WTC11 (cell line): Measurements from ENCODE around the gene ZNF480. TPM values are rescaled to one million over a fixed set of nuclear protein-coding genes. Genes with fewer than 3 reads are reported as not detected.

Experiments
- ATAC-seq: fragments of 200-7000 bp; cut with Tn5 transposase; 2 replicates; pipeline ENCODE4 v1.10.0; 2021; ENCODE audit warnings: mild to moderate bottlenecking, moderate library complexity
- CTCF ChIA-PET: fragments of 300-600 bp; sonication (Branson Sonifier 250); formaldehyde crosslinking; loops from one replicate; lab custom pipeline; 2021; ENCODE audit warnings: antibody characterized with exemption; lab: Charles Lee
- POLR2A ChIA-PET: fragments of 350-600 bp; sonication (Branson Sonifier 250); formaldehyde crosslinking; loops from one replicate; lab custom pipeline; 2021; ENCODE audit warnings: antibody characterized with exemption; lab: Charles Lee
- DNase-seq: peaks from one replicate; pipeline ENCODE4 v3.0.0; 2021; ENCODE audit warnings: low spot score
- H3K27ac Mint-ChIP-seq: 2 replicates; pipeline ENCODE4 v1.8.0; 2021; ENCODE audit warnings: mixed read lengths
- H3K27me3 Mint-ChIP-seq: 2 replicates; pipeline ENCODE4 v1.8.0; 2021; ENCODE audit warnings: low read depth, mild to moderate bottlenecking, moderate library complexity, mixed read lengths
- H3K36me3 Mint-ChIP-seq: 2 replicates; pipeline ENCODE4 v1.8.0; 2021; ENCODE audit warnings: mixed read lengths
- H3K4me1 Mint-ChIP-seq: 2 replicates; pipeline ENCODE4 v1.8.0; 2022; ENCODE audit warnings: mixed read lengths
- H3K4me3 Mint-ChIP-seq: 2 replicates; pipeline ENCODE4 v1.8.0; 2021; ENCODE audit warnings: mild to moderate bottlenecking, moderate library complexity, mixed read lengths
- H3K9me3 Mint-ChIP-seq: 2 replicates; pipeline ENCODE4 v1.8.0; 2021; ENCODE audit warnings: mixed read lengths
- ATF2 ChIP-seq: sonication (generic); formaldehyde crosslinking; IDR thresholded peaks from 2 replicates; pipeline ENCODE4 v1.8.1; 2022; ENCODE audit warnings: low read depth, missing genetic modification reagents, borderline replicate concordance
- CREM ChIP-seq: sonication (generic); formaldehyde crosslinking; IDR thresholded peaks from 2 replicates; pipeline ENCODE4 v1.8.1; 2022; ENCODE audit warnings: mild to moderate bottlenecking, missing genetic modification reagents, moderate library complexity
- E2F1 ChIP-seq: sonication (generic); formaldehyde crosslinking; IDR thresholded peaks from 2 replicates; pipeline ENCODE4 v1.8.0; 2022; ENCODE audit warnings: mild to moderate bottlenecking, missing genetic modification reagents
- E2F4 ChIP-seq: sonication (generic); formaldehyde crosslinking; IDR thresholded peaks from 2 replicates; pipeline ENCODE4 v1.8.1; 2022; ENCODE audit warnings: low read depth, mild to moderate bottlenecking, moderate library complexity, missing genetic modification reagents, borderline replicate concordance
- EMX1 ChIP-seq: fragments of 250-450 bp; sonication (Bioruptor Pico); IDR thresholded peaks from 2 replicates; pipeline ENCODE4 v1.8.0; 2021; ENCODE audit warnings: mild to moderate bottlenecking
- ERG ChIP-seq: fragments of 250-450 bp; sonication (Bioruptor Pico); IDR thresholded peaks from 2 replicates; pipeline ENCODE4 v1.8.0; 2021; ENCODE audit warnings: mild to moderate bottlenecking
- ESRRA ChIP-seq: sonication (generic); formaldehyde crosslinking; IDR thresholded peaks from 2 replicates; pipeline ENCODE4 v1.8.1; 2022; ENCODE audit warnings: mild to moderate bottlenecking, missing genetic modification reagents, borderline replicate concordance
- ETV6 ChIP-seq: sonication (generic); formaldehyde crosslinking; IDR thresholded peaks from 2 replicates; pipeline ENCODE4 v1.8.1; 2022; ENCODE audit warnings: mild to moderate bottlenecking, missing genetic modification reagents
- GRHL2 ChIP-seq: fragments of 250-450 bp; sonication (Bioruptor Pico); IDR thresholded peaks from 2 replicates; pipeline ENCODE4 v1.8.0; 2022; ENCODE audit warnings: mild to moderate bottlenecking, moderate library complexity; ENCODE audit not compliant: insufficient replicate concordance, severe bottlenecking
- HMGA2 ChIP-seq: fragments of 250-450 bp; sonication (Bioruptor Pico); IDR thresholded peaks from 2 replicates; pipeline ENCODE4 v1.4.0; 2021; ENCODE audit warnings: mild to moderate bottlenecking, moderate library complexity
- IRF2 ChIP-seq: sonication (generic); formaldehyde crosslinking; IDR thresholded peaks from 2 replicates; pipeline ENCODE4 v1.8.0; 2022; ENCODE audit warnings: low read depth, missing genetic modification reagents, borderline replicate concordance
- NFE2L1 ChIP-seq: sonication (generic); formaldehyde crosslinking; IDR thresholded peaks from 2 replicates; pipeline ENCODE4 v1.8.1; 2023; ENCODE audit warnings: missing genetic modification reagents
- NFYB ChIP-seq: sonication (generic); formaldehyde crosslinking; conservative IDR thresholded peaks from 2 replicates; pipeline ENCODE4 v1.8.0; 2022; ENCODE audit warnings: low read depth, missing genetic modification reagents
- OVOL2 ChIP-seq: fragments of 250-450 bp; sonication (Bioruptor Pico); IDR thresholded peaks from 2 replicates; pipeline ENCODE4 v1.9.0; 2021; ENCODE audit warnings: mild to moderate bottlenecking, borderline replicate concordance
- PREB ChIP-seq: sonication (generic); formaldehyde crosslinking; IDR thresholded peaks from 2 replicates; pipeline ENCODE4 v1.8.1; 2022; ENCODE audit warnings: mild to moderate bottlenecking, missing genetic modification reagents, moderate library complexity, borderline replicate concordance
- PRRX2 ChIP-seq: fragments of 250-450 bp; sonication (Bioruptor Pico); IDR thresholded peaks from 2 replicates; pipeline ENCODE4 v1.8.0; 2021; ENCODE audit warnings: mild to moderate bottlenecking
- RORB ChIP-seq: fragments of 250-450 bp; sonication (Bioruptor Pico); IDR thresholded peaks from 2 replicates; pipeline ENCODE4 v1.9.0; 2021; ENCODE audit warnings: mild to moderate bottlenecking
- TCF7 ChIP-seq: sonication (generic); formaldehyde crosslinking; IDR thresholded peaks from 2 replicates; pipeline ENCODE4 v1.8.0; 2022; ENCODE audit warnings: mild to moderate bottlenecking, low read depth, missing genetic modification reagents, moderate library complexity
- ZNF263 ChIP-seq: sonication (generic); formaldehyde crosslinking; IDR thresholded peaks from 2 replicates; pipeline ENCODE4 v1.8.1; 2022; ENCODE audit warnings: low read depth, mild to moderate bottlenecking, moderate library complexity, missing genetic modification reagents
- ZNF317 ChIP-seq: sonication (generic); formaldehyde crosslinking; IDR thresholded peaks from 2 replicates; pipeline ENCODE4 v1.8.1; 2023; ENCODE audit warnings: low read depth, mild to moderate bottlenecking, moderate library complexity, missing genetic modification reagents, borderline replicate concordance
- ZNF416 ChIP-seq: fragments of 250-450 bp; sonication (Bioruptor Pico); IDR thresholded peaks from 2 replicates; pipeline ENCODE4 v1.9.0; 2021; ENCODE audit warnings: mild to moderate bottlenecking, inconsistent platforms
- ZNF423 ChIP-seq: fragments of 250-450 bp; sonication (Bioruptor Pico); IDR thresholded peaks from 2 replicates; pipeline ENCODE4 v2.1.2; 2022; ENCODE audit warnings: mild to moderate bottlenecking, moderate library complexity
- ZNF425 ChIP-seq: fragments of 250-450 bp; sonication (Bioruptor Pico); conservative IDR thresholded peaks from 2 replicates; pipeline ENCODE4 v1.9.0; 2021; ENCODE audit warnings: mild to moderate bottlenecking
- ZNF532 ChIP-seq: fragments of 250-450 bp; sonication (Bioruptor Pico); IDR thresholded peaks from 2 replicates; pipeline ENCODE4 v1.9.0; 2021; ENCODE audit warnings: mild to moderate bottlenecking, borderline replicate concordance
- ZNF671 ChIP-seq: fragments of 250-450 bp; sonication (Bioruptor Pico); IDR thresholded peaks from 2 replicates; pipeline ENCODE4 v1.8.0; 2021; ENCODE audit warnings: mild to moderate bottlenecking
- total RNA-seq: library from RNA; stranded (reverse); gene quantifications from 3 replicates; pipeline ENCODE4 v1.2.3, GENCODE V29; 2021

Gene ZNF480
- total RNA-seq, 1 experiment from 2014 or later = 36.0 TPM

GRCh38 chr19:52286256-52286655 is 10.7 kb upstream of the ZNF480 start:
- ATAC-seq (no peak), DNase-seq (no peak)
- Mint-ChIP-seq H3K27ac (no peak overlapping the region), H3K4me3 (no peak overlapping the region), H3K4me1 (no peaks in the 10 kb centered on the region), H3K27me3 (no peaks in the 10 kb centered on the region), H3K36me3 (peaks cover 74% of the 10 kb centered on the region), H3K9me3 (peaks cover 3% of the 10 kb centered on the region)
- POLR2A ChIA-PET = no interaction called here
- CTCF ChIA-PET = interaction anchor here (0.7 kb wide), 1 partner anchor 58 kb away, joined by 3 read pairs; no protein-coding TSS in a partner anchor
- TF ChIP-seq HMGA2 (CRISPR knock-in tag) = no peak
- TF ChIP-seq CREM (CRISPR knock-in tag) = no peak
- no peak for TF ChIP-seq OVOL2 (CRISPR knock-in tag)
- no peak for TF ChIP-seq EMX1 (CRISPR knock-in tag)
- no peak for TF ChIP-seq ZNF416 (CRISPR knock-in tag)
- TF ChIP-seq ERG (CRISPR knock-in tag) = no peak
- TF ChIP-seq TCF7 = no peak
- TF ChIP-seq ZNF532 (CRISPR knock-in tag) = no peak
- no peak for TF ChIP-seq RORB (CRISPR knock-in tag)
- no peak for TF ChIP-seq ETV6 (CRISPR knock-in tag)
- no peak for TF ChIP-seq ZNF263
- TF ChIP-seq ZNF671 = no peak
- TF ChIP-seq NFE2L1 (CRISPR knock-in tag) = no peak
- TF ChIP-seq E2F1 (CRISPR knock-in tag) = no peak
- no peak for TF ChIP-seq PRRX2 (CRISPR knock-in tag)
- TF ChIP-seq PREB = no peak
- no peak for TF ChIP-seq ZNF423 (CRISPR knock-in tag)
- no peak for TF ChIP-seq GRHL2 (CRISPR knock-in tag)
- TF ChIP-seq NFYB (CRISPR knock-in tag) = no peak
- TF ChIP-seq ESRRA (CRISPR knock-in tag) = no peak

- DNase-seq (no peak), ATAC-seq (no peak)
- POLR2A ChIA-PET = no interaction called here
- CTCF ChIA-PET = no interaction called here
- Mint-ChIP-seq H3K4me3 (no peak overlapping the region), H3K36me3 (peaks cover 47% of the 10 kb centered on the region), H3K9me3 (peaks cover 9% of the 10 kb centered on the region), H3K27ac (no peak overlapping the region), H3K4me1 (peaks cover 5% of the 10 kb centered on the region; the same call in 1 of the 2 replicates), H3K27me3 (no peaks in the 10 kb centered on the region)
- TF ChIP-seq ZNF263 = no peak
- TF ChIP-seq IRF2 (CRISPR knock-in tag) = no peak
- TF ChIP-seq HMGA2 (CRISPR knock-in tag) = no peak
- TF ChIP-seq ATF2 (CRISPR knock-in tag) = no peak
- TF ChIP-seq ESRRA (CRISPR knock-in tag) = no peak
- no peak for TF ChIP-seq ZNF425
- no peak for TF ChIP-seq ZNF317 (CRISPR knock-in tag)
- TF ChIP-seq E2F4 (CRISPR knock-in tag) = no peak
Measured at GRCh38 chr19:52291781-52292180, 5.2 kb upstream of the ZNF480 start.
